ENCODE results near the gene SSH2. TPM values are rescaled to one million over a fixed set of nuclear protein-coding genes. Genes with fewer than 3 reads are reported as not detected.

The SSH2 gene
- total RNA-seq, 1 donor from 2014 or later = 37.6 TPM

DNA sequence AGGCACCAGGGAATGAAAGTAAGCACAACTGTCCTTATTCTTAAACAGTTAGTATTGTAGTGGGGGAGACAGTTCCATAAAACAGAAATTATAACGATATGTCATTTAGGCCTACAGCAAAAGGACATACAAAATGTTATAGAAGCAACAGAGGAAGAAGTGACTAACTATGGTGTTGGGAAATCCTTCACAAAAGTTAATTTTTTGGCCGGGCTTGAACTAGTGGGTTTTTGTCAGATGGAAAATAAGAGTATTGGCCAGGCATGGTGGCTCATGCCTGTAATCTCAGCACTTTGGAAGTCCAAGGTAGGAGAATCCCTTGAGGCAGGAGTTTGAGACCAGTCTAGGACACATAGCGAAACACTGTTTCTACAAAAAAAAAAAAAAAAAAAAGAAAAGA is 127.8 kb downstream of the SSH2 start:
- Histone ChIP-seq H3K9me3 (no peaks in the 10 kb centered on the region), H3K4me3 (no peak overlapping the region), H3K27ac (no peak overlapping the region), H3K27me3 (no peaks in the 10 kb centered on the region), H3K4me1 (no peaks in the 10 kb centered on the region), H3K36me3 (no peaks in the 10 kb centered on the region)
- no peak for TF ChIP-seq POLR2A (IDR thresholded peaks at IDR 0.05)
- TF ChIP-seq POLR2AphosphoS5 (IDR thresholded peaks at IDR 0.05; ENCODE audit: insufficient read depth in 1 of 2, low read depth in 1 of 2) = no peak
- TF ChIP-seq, protein P1, sequence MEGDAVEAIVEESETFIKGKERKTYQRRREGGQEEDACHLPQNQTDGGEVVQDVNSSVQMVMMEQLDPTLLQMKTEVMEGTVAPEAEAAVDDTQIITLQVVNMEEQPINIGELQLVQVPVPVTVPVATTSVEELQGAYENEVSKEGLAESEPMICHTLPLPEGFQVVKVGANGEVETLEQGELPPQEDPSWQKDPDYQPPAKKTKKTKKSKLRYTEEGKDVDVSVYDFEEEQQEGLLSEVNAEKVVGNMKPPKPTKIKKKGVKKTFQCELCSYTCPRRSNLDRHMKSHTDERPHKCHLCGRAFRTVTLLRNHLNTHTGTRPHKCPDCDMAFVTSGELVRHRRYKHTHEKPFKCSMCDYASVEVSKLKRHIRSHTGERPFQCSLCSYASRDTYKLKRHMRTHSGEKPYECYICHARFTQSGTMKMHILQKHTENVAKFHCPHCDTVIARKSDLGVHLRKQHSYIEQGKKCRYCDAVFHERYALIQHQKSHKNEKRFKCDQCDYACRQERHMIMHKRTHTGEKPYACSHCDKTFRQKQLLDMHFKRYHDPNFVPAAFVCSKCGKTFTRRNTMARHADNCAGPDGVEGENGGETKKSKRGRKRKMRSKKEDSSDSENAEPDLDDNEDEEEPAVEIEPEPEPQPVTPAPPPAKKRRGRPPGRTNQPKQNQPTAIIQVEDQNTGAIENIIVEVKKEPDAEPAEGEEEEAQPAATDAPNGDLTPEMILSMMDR (IDR thresholded peaks at IDR 0.05) = no peak
- intact Hi-C loops (cut with DNase I) = no loop called here
- DNase-seq (ENCODE audit: extremely low spot score in 2 of 2) = no peak

DNA sequence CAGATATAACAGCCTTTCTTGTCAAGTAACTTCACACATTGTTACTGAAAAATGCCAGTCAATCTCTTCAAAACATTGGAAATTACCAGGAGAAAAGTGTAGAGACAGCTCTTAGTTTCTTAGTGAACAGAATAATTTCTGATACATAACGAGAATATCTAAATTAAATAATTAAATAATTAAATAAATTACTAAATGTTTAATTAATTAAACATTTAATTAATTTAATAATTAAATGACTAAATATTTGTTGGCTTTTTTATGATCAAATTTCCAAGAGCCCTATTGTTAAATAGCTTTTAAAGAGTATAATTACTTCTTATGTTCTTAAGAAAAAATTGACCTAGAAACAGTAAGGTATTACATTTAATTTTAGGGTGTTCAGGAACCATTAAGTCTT is 129.6 kb downstream of the SSH2 start:
- intact Hi-C loops (cut with DNase I) = no loop called here
- Histone ChIP-seq H3K36me3 (no peaks in the 10 kb centered on the region), H3K9me3 (no peaks in the 10 kb centered on the region), H3K27me3 (no peaks in the 10 kb centered on the region), H3K4me3 (no peak overlapping the region), H3K4me1 (no peaks in the 10 kb centered on the region), H3K27ac (no peak overlapping the region)
- no peak for DNase-seq (ENCODE audit: extremely low spot score in 2 of 2)
- TF ChIP-seq POLR2AphosphoS5 (IDR thresholded peaks at IDR 0.05; ENCODE audit: insufficient read depth in 1 of 2, low read depth in 1 of 2) (no peak), POLR2A (IDR thresholded peaks at IDR 0.05) (no peak)
- TF ChIP-seq, protein P1 (IDR thresholded peaks at IDR 0.05) = no peak

DNA sequence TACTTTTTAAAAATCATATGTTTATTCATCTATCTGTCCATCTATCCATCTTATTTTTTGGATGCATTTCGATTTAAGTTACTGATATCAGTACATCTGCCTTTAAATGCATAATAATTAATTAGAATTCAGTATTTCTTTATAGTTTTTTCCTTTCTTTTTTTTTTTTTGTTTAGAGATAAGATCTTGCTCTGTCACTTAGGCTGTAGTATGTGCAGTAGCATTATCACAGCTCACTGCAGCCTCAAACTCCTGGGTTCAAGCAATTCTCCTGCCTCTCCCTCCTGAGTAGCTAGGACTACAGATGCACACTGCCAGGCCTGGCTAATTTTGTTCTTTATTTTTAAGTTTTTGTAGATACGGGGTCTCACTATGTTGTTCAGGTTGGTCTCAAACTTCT is 133.4 kb downstream of the SSH2 start:
- no peak overlapping the region for H3K27ac ChIP-seq
- no peak for DNase-seq (ENCODE audit: extremely low spot score in 2 of 2)
- no peaks in the 10 kb centered on the region for H3K9me3 ChIP-seq
- H3K4me3 ChIP-seq = no peak overlapping the region
- no peaks in the 10 kb centered on the region for H3K27me3 ChIP-seq
- no peaks in the 10 kb centered on the region for H3K4me1 ChIP-seq
- intact Hi-C loops (cut with DNase I) = no loop called here
- TF ChIP-seq POLR2A (IDR thresholded peaks at IDR 0.05) (no peak), POLR2AphosphoS5 (IDR thresholded peaks at IDR 0.05; ENCODE audit: insufficient read depth in 1 of 2, low read depth in 1 of 2) (no peak)
- TF ChIP-seq, protein P1 (IDR thresholded peaks at IDR 0.05) = no peak
- no peaks in the 10 kb centered on the region for H3K36me3 ChIP-seq

DNA sequence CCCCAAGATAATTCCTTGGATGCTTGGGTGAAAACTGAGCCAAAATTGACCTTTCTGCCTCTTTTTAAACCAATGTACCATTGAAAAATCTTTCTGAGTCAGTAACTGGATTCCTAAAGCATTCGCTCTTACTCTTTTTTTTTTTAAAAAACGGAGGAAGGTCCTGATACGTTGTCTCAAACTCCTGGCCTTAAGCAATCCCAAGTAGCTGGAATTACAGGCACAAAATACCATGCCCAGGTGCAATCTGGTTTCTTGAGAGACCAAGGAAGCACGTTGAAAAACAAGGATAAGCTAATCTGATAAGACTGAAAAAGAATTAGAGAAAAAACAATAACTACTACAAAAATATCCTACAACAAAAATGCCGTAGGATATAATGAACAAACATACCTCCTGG is 136.5 kb downstream of the SSH2 start:
- no peak overlapping the region for H3K27ac ChIP-seq
- H3K9me3 ChIP-seq = no peaks in the 10 kb centered on the region
- H3K27me3 ChIP-seq = no peaks in the 10 kb centered on the region
- H3K4me1 ChIP-seq = no peaks in the 10 kb centered on the region
- TF ChIP-seq, protein P1 (IDR thresholded peaks at IDR 0.05) = no peak
- H3K4me3 ChIP-seq = no peak overlapping the region
- no peak for DNase-seq (ENCODE audit: extremely low spot score in 2 of 2)
- no peaks in the 10 kb centered on the region for H3K36me3 ChIP-seq
- intact Hi-C loops (cut with DNase I) = no loop called here

DNA sequence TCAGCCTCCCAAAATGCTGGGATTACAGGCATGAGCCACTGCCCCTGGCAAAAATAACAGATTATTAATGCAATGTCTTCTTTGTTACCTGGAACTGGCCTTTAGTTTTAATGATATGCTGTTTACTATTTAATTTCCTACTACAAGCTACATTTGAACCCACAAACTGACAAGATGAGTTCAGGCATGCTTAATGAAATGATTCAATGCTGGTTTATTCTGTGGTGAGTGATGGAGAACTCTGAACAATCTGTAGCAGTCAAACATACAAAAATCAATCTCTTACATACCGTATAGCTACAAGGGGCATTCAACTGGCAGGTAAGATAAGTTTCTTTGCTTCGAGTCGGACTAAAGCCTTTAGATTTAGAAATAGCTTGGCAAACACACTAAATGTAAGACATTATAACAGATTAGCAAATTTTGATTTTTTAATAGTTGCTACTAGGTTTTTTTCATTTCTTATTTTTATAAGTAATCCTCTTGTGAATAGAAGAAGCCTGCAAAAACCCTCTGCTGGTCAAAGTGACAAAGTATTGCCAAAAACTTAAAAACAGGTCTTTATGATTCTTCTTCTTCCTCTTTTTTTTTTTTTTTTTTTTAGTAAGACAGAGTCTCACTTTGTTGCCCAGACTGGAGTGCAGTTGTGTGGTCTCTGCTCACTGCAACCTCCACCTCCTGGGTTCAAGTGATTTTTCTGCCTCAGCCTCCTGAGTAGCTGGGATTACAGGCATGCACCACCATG is 138.5 kb downstream of the SSH2 start:
- no peaks in the 10 kb centered on the region for H3K36me3 ChIP-seq
- intact Hi-C loops (cut with DNase I) = no loop called here
- TF ChIP-seq POLR2AphosphoS5 (IDR thresholded peaks at IDR 0.05; ENCODE audit: insufficient read depth in 1 of 2, low read depth in 1 of 2) (no peak), POLR2A (IDR thresholded peaks at IDR 0.05) (no peak)
- TF ChIP-seq, protein P1 (IDR thresholded peaks at IDR 0.05) = no peak
- no peak for DNase-seq (ENCODE audit: extremely low spot score in 2 of 2)
- H3K27me3 ChIP-seq = no peaks in the 10 kb centered on the region
- H3K4me3 ChIP-seq = no peak overlapping the region
- H3K27ac ChIP-seq = no peak overlapping the region
- no peaks in the 10 kb centered on the region for H3K4me1 ChIP-seq
- no peaks in the 10 kb centered on the region for H3K9me3 ChIP-seq
